HG02610 (cell line): ENCODE data around the gene CPS1.

Experiments
- ATAC-seq: cut with Tn5 transposase; IDR thresholded peaks from one replicate; pipeline ENCODE4 v1.9.1; 2021; ENCODE audit warnings: mild to moderate bottlenecking, moderate library complexity; ENCODE audit not compliant: unreplicated experiment

Gene CPS1

DNA sequence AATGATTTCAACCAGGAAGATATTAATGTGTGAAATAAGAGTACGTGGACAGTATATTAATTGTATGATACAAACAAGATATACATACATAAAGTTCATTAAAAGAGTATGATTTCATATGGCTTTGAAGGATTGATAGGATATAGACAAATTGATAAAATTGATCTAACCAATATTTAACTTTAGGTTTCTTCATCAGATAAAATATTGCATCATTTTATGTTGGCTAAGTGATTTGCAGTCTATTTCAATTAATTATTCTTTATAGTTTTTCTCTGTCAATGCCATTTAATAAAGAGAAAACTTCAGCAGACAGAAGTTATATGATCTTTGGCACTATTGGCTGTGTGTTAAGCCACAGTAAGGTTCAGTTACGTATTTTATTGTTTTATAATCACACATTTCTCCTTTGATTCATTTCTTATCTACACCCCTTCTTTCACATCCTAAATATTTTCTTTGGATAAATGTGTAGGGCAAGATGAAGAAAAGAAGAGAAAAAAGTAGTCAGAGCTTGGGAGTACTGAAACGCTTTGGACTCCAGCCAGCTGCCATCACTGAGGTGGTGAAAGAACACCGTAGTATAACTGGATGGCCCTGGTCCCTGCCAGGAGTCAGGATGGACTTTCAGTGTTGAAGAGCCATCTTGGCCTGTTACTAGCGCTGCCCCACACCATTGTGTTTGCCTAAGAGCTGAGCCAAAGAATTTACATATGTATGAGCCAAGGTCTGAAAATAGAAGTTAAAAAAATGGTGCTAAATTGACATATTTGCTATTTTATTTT is 9.8 kb upstream of the CPS1 start:
- no peak for ATAC-seq

DNA sequence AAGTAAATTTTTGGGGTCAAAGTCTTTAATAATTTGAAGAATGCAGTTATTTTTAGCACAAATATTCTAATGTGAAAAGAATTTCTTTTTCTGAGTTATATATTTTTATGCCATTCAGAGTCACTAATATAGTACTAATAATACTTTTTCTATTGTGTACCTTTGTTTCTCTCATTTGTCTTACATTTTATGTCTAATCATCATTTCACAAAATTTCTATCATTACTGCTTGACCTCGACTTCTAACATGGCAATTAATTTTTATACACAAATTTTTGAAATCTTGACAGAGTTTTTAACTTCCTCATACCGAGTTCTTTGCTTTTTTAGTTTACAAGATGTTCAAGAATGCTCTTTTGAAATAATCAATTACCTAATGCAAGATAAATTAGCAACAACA is 8.4 kb upstream of the CPS1 start:
- no peak for ATAC-seq

DNA sequence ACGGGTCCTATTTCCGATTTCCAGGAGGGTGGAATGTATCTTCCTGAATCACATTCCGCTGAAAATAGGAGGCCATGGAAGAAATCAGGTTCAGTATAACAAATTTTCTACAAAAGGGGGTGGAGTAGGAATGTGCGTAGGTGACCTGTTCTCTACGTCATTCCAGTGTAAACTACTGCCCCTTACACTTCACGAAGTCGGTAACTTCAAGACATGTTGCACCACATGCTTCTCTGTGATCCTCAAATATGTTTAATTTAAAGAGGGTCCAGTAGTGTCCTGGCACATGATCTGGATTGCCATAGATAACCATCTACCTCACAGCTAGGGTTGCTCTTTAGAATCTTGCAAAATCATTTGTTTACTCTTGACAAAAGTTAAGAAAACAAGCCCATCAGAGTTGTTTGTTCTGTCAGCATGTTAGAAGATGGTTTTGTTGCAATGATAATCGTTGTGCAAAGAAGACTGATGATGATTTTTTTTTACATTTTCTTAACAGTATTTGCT is 7.5 kb upstream of the CPS1 start:
- ATAC-seq: no peak

DNA sequence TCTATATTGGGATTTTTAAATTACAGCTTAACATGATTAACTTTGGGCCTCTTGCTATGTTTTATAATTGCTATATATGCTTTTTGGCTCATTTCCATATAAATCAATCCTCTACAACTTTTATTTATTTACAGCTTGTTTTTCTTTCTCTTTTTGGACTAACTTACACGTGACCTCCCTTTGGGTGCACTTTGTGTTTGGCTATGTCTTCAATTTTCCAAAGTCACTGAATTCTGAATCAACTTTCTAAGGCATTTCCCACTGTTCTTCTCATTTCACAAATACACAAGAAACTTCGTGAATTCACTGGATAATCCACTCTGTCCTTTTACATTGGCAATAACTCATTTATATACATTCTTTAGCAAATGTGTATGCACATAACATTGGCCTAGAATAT is 5.4 kb upstream of the CPS1 start:
- no peak for ATAC-seq

DNA sequence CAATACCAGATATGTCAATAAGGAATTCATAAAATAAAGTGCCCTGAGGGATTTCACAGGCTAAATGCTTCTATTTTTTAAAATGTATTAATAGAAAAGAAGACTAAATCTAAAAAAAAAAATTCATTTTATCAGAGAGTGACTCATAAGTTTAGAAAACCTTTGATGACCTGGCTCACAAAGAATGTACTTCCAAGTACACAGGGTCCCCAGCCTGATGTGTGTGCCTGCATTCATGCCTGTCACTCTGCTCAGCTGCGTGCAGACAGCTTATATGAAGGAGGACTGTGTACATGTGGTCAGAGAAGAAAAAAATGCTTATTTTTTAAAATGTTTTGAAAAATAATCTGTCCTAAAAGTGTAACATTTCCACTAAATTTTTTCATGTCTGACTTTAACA is 3.0 kb upstream of the CPS1 start:
- ATAC-seq: no peak

DNA sequence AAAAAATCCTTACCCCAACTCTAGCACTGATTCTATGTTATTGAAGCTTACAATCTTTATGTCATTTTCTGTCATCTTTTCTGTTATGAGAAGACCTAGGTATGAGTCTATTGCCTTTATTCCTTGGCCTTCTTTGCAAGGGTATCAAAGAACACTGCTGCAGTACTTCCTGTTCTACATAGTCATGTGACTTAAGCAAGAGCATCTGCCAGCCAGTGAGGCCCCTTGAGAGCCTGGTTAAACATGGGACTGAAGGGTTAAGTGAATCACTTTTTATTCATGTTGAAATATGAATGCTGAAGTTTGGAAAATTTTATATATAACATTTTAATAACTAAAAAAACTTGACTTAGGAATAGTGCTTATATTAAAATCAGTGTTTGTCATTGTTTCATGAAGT is 844 bp upstream of the CPS1 start:
- ATAC-seq: no peak

DNA sequence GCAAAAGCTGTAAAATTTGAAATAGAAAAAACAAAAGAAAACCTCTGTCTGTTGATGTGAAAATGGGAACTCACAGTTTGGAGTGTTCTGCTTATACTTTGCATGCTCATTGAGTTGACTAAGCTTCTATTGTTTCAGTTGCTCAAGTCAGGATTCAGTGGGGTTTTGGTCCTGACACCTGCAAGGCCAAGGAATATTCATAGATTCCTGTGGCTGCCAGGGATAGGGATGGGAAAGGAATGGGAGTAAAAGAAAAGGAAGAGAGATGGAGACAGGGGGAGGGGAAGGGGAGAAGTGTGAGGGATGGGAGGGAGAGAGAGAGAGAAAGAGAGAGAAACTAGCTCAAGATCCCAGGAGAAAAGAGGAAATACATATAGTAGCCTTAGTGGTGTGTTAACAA is 1.3 kb downstream of the CPS1 start:
- ATAC-seq: no peak

DNA sequence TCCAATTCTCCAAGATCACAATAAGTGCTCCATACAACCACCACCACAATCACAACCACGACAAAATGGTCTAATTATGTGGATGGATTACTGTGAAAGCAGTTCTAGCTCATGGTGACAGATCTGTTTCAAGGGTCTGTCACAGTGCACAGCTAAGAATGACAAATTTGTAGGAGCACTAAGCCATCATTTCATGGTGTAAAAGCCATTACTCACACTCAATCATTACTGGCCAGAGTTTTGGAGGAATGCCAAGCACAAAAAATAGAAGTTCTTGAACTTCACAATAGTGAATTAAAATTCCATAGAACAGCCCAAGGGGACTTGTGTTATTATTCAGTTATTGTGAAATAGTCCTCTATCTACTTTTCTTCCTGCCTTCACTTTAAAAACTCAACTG is 2.3 kb downstream of the CPS1 start:
- no peak for ATAC-seq

DNA sequence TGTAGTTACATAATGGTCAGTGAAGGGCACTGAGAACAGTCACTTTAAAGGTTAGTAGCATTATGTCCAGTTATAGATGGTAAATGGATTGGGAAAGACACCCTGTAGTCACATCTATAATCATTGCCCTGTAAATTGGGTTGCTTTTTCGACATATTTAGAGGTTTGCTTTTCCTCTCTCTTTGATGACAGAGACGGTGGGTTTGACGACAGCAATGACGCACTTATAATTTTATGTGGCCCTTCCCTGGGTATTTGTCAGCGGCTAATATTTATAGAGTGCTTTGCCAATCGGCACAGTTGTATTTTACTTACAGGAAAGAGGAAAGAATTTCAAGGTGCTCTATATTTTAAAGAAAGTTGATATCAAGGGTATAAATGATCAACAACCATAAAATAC is 2.8 kb downstream of the CPS1 start:
- no peak for ATAC-seq

DNA sequence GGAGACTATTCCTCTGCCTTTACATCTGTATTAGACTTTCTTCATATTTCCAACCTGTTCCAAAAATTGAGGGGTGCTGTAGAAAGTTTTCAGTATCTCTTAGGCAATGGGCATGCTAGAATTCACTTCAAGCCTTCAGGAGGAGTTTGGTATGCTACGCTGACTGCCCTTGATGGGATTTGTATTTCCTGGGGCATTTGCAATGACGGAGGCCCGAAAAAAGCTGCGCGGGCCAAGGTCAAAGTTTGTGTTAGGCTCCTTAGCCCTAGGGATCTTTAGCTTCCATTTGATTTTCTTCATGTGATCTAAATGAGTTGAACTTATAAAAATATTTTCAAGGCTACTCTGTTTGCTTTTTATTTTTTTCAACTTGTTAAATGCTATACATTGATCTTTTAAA is 5.1 kb downstream of the CPS1 start:
- ATAC-seq: no peak

DNA sequence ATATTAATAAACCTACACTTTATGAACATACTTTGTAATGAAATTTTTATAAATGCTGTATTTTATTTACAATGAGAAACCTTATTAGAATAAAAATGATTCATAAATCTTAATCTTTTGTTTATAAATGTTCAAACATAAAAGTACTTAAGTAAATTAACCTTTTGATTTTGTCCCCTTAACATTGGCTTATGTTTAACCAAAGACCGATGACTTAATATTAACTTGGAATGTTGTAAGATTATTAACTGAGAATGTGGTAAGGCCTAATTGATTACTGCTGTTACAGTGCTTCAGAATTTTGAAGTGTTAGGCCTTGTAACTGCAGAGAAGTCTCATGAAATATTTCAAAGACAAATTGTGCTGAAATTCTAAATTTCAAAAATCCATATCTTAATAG is 5.7 kb downstream of the CPS1 start:
- no peak for ATAC-seq

DNA sequence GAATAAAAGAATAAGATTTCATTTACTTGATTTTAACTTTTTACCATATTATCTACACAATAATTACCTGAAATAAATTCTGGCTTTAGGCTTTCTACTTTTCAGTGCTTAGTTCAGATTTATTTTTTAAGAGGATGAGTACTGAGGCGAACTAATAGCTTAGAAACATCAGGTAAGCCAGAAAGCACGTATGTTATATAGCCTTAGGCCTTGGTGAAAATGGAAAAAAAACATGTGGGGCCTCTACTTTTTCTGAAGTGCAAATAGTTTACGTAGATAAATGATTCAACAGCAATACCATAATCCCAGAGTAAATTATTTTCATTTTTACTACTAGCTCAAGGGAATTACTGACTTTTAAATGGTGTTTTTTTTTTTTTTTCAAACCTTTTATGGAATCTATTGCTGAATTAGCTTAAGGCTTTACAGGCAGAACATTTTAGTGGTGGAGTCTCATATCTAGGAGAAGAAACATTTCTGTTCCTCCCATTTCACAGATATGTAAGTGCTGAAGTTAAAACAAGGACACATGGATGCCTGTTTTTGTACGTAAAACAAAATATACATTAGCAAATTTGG is 6.2 kb downstream of the CPS1 start:
- no peak for ATAC-seq

DNA sequence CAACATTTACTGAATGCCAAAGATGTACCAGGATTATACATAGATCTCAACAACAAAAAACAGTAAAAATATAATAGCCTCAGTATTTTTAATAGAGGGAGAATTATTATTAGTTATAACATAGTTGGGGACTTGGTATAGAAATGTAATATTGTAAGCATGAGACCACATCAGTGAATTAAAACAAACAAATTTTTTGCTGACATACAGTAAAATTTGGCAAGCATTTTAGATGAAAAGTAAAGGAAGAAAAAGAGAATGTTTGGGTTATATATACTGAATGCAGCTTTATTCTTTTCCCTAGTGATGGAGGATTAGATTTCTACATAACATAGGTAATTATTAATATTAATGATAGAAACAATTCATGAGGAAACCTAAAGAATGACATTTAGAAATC is 10.9 kb downstream of the CPS1 start:
- no peak for ATAC-seq

DNA sequence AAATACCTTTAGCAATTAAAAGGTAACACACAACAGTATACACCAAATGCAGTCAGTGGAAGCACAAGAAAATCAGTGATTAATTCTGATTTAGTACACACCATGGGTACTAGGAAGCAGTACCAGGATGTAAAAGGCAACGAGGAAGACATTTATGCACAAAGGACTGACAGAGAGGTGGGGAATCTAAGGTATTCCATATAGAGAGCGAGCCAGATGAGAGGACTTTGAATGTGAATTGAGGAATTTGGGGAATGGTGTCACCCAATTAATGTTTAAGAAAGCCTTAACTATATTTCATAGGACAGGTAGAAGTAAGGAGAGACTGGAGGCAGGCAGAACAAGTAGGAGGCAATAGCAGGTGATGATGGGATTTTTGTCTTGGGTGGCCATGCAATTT is 11.7 kb downstream of the CPS1 start:
- ATAC-seq: no peak

DNA sequence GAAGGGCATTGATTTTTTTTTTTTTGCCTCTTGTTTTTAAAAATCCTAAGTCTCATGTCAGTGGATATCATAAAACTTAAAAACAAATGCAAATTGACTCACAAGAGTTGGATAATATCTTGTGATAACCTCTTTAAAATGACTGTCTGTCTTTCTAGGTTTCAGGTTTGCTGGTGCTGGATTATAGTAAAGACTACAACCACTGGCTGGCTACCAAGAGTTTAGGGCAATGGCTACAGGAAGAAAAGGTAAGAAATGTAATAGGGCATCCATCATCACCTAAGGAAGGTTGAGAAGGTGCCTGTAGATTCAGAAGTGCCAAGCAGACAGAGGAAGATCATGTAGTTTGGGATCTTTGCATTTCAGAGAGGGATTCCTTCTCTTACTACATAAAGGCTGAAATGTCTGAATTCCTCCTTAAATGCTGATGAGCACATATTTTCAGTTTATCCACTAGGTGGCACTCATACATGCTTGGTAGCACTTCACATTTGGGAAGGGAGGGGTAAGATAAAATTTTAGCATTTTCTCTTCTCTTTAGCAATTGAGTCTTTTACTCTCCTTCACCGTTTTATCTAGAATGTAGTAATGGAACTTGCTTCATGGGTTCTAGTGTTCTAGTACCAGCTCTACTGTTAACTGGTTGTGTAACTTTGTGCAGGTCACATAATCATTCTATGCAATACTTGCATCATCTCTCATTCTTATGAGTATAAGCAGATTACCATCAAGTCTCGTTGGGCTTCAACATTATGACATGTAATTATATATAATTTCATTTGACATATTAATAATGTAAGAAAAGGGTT is 21.1 kb downstream of the CPS1 start:
- peak; percentile 89 for ATAC-seq

DNA sequence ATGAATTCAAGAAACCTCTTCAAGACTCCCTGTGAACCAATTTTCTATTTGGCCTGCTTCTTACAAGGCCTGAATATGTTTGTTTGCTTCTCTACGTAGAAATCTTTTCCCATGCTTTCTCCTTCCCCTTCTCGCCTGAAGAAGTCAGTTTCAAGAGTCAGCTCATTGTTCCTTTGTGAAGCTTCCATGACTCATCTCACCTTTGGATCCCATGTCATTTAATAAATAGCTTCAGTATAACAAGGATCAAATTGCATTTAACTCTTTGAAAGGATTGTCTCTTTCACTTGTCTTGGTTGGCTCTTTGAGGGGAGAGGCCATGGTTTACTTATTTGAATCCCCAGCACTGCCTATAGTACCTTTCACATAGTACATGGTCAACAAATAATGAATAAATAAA is 28.4 kb downstream of the CPS1 start:
- no peak for ATAC-seq

DNA sequence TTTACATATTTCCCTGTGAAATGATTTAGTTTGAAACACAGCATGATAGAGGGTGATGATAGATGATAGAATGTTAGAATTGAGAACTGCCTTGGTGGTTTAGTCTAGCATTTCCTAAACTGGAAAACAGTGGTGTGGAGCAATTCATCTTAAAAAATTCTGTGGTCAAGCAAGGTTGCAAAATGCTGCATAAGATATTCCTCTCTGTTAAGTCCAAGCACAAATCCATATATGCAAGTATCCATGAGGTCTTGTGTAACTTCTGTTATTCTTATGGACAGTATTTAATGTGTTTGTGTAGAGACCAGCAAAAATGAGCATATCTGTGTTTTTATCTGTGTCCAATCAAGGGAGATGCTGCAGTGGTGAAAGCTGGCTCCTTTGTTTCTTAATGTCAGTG is 30.0 kb downstream of the CPS1 start:
- ATAC-seq: no peak

DNA sequence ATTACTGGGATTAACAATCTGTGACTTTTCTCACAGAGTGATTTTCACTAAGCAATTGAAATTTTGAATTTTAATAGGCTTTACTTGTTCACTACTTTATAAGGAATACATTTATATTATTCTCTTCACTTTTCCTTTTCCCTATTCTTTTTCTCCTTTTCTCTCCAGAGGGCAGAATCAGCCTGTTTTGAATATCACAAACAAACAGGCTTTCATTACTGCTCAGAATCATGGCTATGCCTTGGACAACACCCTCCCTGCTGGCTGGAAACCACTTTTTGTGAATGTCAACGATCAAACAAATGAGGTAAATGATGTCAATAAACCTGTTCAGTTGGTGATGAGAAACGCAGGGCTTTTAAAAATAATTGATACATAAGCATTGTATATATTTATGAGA is 35.3 kb downstream of the CPS1 start:
- no peak for ATAC-seq

DNA sequence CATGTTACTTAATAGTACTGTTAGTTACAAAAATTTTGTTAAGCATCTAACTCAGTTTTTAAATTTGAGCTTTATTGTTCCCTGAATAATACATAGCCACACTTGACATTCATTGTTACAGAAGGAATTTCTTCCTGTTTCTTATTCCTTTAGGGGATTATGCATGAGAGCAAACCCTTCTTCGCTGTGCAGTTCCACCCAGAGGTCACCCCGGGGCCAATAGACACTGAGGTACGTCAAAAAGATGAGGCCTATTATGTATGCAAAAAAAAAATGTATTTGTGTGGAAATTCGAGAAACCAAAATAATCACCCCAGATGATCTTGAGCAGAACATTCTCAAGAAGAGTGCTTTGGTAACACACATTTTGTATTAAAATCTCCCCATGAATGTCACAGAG is 36.3 kb downstream of the CPS1 start:
- no peak for ATAC-seq

DNA sequence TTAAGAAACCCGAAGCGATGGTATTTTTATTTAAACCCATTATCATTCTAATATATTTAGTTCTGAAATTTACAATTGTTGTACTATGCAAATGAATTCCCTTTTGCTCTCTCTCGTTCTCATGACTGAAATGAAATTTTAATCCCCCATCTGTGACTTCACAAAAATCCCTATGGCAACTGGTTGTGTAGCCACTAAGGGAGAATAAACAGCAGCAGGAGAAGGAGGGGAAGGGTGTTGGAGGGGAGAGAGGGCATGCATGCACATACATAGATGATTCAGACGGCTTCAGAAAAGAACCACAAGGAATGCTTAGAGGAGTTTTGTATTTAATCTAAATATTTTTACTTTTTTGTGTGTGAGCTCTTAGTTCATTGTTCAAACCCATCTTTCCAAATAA is 36.8 kb downstream of the CPS1 start:
- no peak for ATAC-seq

DNA sequence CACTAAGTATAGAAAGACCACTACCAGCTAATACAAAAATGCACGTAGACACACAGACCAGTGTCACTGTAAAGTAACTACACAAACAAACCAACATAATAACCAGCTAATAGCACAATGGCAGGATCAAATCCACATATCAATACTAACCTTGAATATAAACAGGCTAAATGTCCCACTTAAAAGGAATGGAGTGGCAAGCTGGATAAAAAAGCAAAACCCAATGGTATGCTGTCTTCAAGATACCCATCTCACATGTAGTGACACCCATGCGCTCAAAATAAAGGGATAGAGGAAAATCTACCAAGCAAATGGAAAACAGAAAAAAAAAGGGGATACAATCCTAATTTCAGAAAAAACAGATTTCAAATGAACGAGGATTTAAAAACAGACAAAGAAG is 41.8 kb downstream of the CPS1 start:
- no peak for ATAC-seq

DNA sequence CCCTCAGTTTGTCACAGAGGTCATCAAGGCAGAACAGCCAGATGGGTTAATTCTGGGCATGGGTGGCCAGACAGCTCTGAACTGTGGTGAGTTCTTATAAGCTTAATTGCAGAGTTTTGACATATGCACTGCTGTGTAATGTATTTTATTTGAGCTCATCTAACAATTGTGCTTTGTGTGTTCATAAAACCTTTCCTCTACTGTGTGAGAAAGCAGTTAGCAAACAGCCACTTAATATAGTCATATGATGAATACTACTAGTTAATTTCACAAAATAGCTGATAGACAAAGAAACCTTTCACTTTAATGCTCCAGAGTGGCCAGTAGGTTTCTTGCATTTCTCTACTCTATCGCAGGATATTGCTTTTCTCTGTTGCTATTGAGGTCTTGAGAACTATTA is 43.1 kb downstream of the CPS1 start:
- no peak for ATAC-seq
